Neural crest cell (in vitro differentiated cells): ENCODE results near the gene GMDS. TPM values are rescaled to one million over a fixed set of nuclear protein-coding genes. Genes with fewer than 3 reads are reported as not detected.

Source experiments
- DNase-seq: peaks from one replicate; pipeline ENCODE4 v3.0.0; 2021; ENCODE audit warnings: low read depth, mixed read lengths, low spot score
- H3K27ac Mint-ChIP-seq: one replicate; pipeline ENCODE4 v1.8.0; 2021; ENCODE audit warnings: mild to moderate bottlenecking, mixed read lengths; ENCODE audit not compliant: unreplicated experiment
- H3K27me3 Mint-ChIP-seq: 2 replicates; pipeline ENCODE4 v1.8.0; 2021; ENCODE audit warnings: low read depth, mild to moderate bottlenecking, mixed read lengths
- H3K36me3 Mint-ChIP-seq: 2 replicates; pipeline ENCODE4 v1.8.0; 2021; ENCODE audit warnings: low read depth, mild to moderate bottlenecking, mixed read lengths
- H3K4me1 Mint-ChIP-seq: 2 replicates; pipeline ENCODE4 v1.8.0; 2021; ENCODE audit warnings: mixed read lengths
- H3K4me3 Mint-ChIP-seq: one replicate; pipeline ENCODE4 v1.8.0; 2021; ENCODE audit warnings: mild to moderate bottlenecking, mixed read lengths
- H3K9me3 Mint-ChIP-seq: 2 replicates; pipeline ENCODE4 v1.8.0; 2021; ENCODE audit warnings: mixed read lengths
- CTCF ChIP-seq: fragments of 200-600 bp; sonication (generic); conservative IDR thresholded peaks from 2 replicates; pipeline ENCODE4 v1.5.0; 2021; ENCODE audit warnings: antibody characterized with exemption, mild to moderate bottlenecking
- total RNA-seq: library from RNA; stranded (reverse); gene quantifications from 2 replicates; pipeline ENCODE4 v1.2.1, GENCODE V29; 2021

GMDS gene
- total RNA-seq, 1 donor from 2014 or later: 16.1 TPM

GRCh38 chr6:1739220-1739619 is 506.2 kb downstream of the GMDS start:
- H3K4me1 Mint-ChIP-seq: peaks cover 2% of the 10 kb centered on the region

DNA sequence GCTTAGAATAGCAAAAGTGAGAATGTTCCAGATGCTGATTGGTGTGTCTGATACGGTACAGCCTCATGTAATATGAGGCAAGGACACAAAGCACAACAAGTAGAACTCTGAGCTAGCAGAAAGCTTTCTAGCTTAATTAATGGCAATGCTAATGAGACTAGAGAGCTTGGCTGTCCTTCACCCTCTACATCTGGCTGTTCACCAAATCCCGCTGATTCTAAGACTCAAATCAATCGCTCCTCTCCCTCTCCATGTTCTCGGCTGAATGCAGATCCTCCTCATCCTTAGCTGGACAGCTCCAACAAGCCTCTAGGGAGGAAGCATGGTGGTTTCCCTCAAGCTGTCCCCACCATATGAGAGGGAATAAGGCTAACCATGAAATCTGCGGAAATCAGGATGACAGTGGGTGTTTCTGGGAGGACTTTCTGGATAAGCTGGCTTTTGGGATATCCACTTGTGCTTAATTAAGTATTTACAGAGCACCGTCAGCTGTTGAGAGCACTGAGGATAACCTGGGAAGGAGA is 506.8 kb downstream of the GMDS start:
- no peak for DNase-seq
- Mint-ChIP-seq H3K27me3 (no peaks in the 10 kb centered on the region), H3K4me3 (no peak overlapping the region), H3K4me1 (no peaks in the 10 kb centered on the region), H3K27ac (no peak overlapping the region), H3K36me3 (no peaks in the 10 kb centered on the region), H3K9me3 (no peaks in the 10 kb centered on the region)
- TF ChIP-seq CTCF: no peak

More at GRCh38 chr6:1739220-1739619, 506.2 kb downstream of the GMDS start:
- TF ChIP-seq CTCF: no peak
- Mint-ChIP-seq H3K9me3 (no peaks in the 10 kb centered on the region), H3K36me3 (no peaks in the 10 kb centered on the region), H3K4me3 (no peak overlapping the region), H3K27me3 (no peaks in the 10 kb centered on the region), H3K27ac (no peak overlapping the region)
- no peak for DNase-seq

DNA sequence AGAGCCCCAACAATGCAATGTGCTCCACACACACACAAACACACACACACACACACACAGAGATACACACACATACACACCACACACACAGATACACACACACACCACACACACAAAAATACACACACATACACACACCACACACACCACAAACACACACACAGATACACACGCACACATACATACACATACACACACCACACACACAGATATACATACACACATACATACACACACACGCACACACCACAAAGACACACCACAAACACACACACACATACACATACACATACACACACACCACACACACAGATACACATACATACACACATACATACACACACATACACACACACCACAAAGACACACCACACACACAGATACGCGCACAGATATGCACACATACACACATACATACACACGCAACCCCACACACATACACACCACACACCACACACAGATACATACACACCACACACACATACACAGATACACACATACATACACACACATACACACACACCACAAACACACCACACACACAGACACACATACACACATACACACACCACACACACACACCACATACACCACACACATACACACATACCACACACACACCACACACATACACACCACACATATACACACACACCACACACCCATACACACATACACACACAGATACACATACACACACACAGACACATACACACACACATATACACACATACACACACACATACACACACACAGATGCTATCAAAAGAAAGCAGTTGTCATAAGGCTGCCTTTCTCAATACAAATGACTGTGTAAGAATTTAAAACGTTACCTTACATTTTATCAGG is 507.7 kb downstream of the GMDS start:
- no peaks in the 10 kb centered on the region for H3K4me1 Mint-ChIP-seq
- H3K9me3 Mint-ChIP-seq: no peaks in the 10 kb centered on the region
- no peaks in the 10 kb centered on the region for H3K27me3 Mint-ChIP-seq
- H3K36me3 Mint-ChIP-seq: no peaks in the 10 kb centered on the region
- no peak for DNase-seq
- H3K27ac Mint-ChIP-seq: no peak overlapping the region
- no peak overlapping the region for H3K4me3 Mint-ChIP-seq
- TF ChIP-seq CTCF: no peak

- Mint-ChIP-seq H3K9me3 (no peaks in the 10 kb centered on the region), H3K4me1 (peaks cover 7% of the 10 kb centered on the region), H3K27me3 (no peaks in the 10 kb centered on the region), H3K36me3 (no peaks in the 10 kb centered on the region), H3K27ac (no peak overlapping the region), H3K4me3 (no peak overlapping the region)
- no peak for DNase-seq
- no peak for TF ChIP-seq CTCF
Measured at GRCh38 chr6:1736346-1737105, 508.9 kb downstream of the GMDS start.

DNA sequence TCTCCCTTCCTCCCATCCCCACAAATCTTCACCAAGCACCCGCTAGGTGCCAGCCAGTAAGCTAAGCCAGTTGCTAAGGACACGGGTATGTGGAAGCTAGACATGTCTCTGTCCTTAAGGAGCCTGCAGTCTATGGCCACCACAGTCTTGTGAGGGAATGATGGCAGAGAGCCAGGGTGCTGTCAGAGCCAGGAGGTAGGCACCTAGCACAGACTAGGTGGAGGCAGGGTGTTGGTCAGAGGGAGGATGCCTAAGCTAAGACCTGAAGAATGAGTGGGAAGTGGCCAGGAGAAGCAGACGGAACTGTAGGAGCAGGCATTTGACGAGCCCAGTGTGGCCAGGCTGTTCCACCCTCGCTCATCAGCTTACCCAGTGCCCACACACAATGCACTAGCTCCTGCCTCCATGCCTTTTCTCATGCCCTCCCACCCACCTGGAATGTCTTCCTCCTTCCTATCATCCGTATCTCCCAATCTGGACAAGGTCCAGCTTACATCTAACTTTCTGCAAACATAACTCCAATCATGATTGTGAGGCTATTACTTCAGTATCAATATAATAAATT is 510.1 kb downstream of the GMDS start:
- no peaks in the 10 kb centered on the region for H3K9me3 Mint-ChIP-seq
- H3K27ac Mint-ChIP-seq: no peak overlapping the region
- no peak overlapping the region for H3K4me3 Mint-ChIP-seq
- no peak for TF ChIP-seq CTCF
- DNase-seq: no peak
- H3K27me3 Mint-ChIP-seq: no peaks in the 10 kb centered on the region
- peaks cover 7% of the 10 kb centered on the region for H3K4me1 Mint-ChIP-seq
- no peaks in the 10 kb centered on the region for H3K36me3 Mint-ChIP-seq
